ENCODE data around the gene DENND5B.
"Not testable (repeated sequence)": the region's sequence is repeated elsewhere in the genome, so short reads cannot be mapped to it uniquely, and the experiment has no call there.

Gene DENND5B

GRCh38 chr12:31590642-31591379, at the start of gene DENND5B:
Gene DENND5B, minus strand, starts transcription at chr12:31591136. Its CDS starts 304 bp downstream, at chr12:31590832.
- FAIRE-seq: no peak

- FAIRE-seq: no peak
Observed at GRCh38 chr12:31634620-31635019, 43.7 kb upstream of the DENND5B start.

GRCh38 chr12:31633464-31633863, 42.5 kb upstream of the DENND5B start:
- no peak for FAIRE-seq

- no peak for FAIRE-seq
Observed at GRCh38 chr12:31631809-31632208, 40.9 kb upstream of the DENND5B start.

GRCh38 chr12:31631023-31631724, 40.2 kb upstream of the DENND5B start:
- no peak for FAIRE-seq

- no peak for FAIRE-seq
Observed at GRCh38 chr12:31629756-31630732, 39.1 kb upstream of the DENND5B start.

GRCh38 chr12:31627456-31628054, 36.6 kb upstream of the DENND5B start:
- FAIRE-seq: no peak

GRCh38 chr12:31626270-31626995, 35.5 kb upstream of the DENND5B start:
- no peak for FAIRE-seq

- FAIRE-seq: no peak
Observed at GRCh38 chr12:31622038-31622437, 31.1 kb upstream of the DENND5B start.

- no peak for FAIRE-seq
Observed at GRCh38 chr12:31620311-31620710, 29.4 kb upstream of the DENND5B start.

- no peak for FAIRE-seq
Observed at GRCh38 chr12:31618228-31619025, 27.5 kb upstream of the DENND5B start.

GRCh38 chr12:31612819-31613218, 21.9 kb upstream of the DENND5B start:
- no peak for FAIRE-seq

GRCh38 chr12:31608299-31608698, 17.4 kb upstream of the DENND5B start:
- FAIRE-seq: not testable (repeated sequence)

- no peak for FAIRE-seq
Observed at GRCh38 chr12:31605531-31605930, 14.6 kb upstream of the DENND5B start.

GRCh38 chr12:31603546-31604009, 12.6 kb upstream of the DENND5B start:
- no peak for FAIRE-seq

- FAIRE-seq: no peak
Observed at GRCh38 chr12:31600750-31601149, 9.8 kb upstream of the DENND5B start.

GRCh38 chr12:31600252-31600651, 9.3 kb upstream of the DENND5B start:
- no peak for FAIRE-seq

GRCh38 chr12:31599053-31599452, 8.1 kb upstream of the DENND5B start:
- FAIRE-seq: no peak

GRCh38 chr12:31597066-31597465, 6.1 kb upstream of the DENND5B start:
- FAIRE-seq: no peak

GRCh38 chr12:31594681-31595080, 3.7 kb upstream of the DENND5B start:
- FAIRE-seq: no peak

GRCh38 chr12:31591380-31591901, 505 bp upstream of the DENND5B start:
- no peak for FAIRE-seq
